Measurements from ENCODE around the gene FAR1.

DNA sequence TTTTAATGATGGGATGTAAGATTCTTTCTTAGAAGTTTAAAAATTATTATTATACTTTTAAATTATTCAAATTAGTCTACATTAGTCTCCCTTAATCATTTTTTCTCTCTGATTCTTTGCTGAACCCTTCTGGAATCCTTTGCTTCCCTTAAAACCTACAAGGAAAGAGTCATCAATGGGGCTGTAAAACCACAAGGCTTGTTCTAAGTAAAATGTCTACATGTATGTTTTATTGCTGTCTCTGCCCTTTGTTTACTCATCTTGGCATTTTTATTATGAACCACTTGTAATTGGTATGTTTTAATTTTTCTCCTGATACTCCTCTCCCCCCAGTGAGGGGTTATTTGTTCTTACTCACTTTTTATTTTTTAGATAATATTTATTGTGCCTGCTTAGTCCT is 27.4 kb downstream of the FAR1 start:
- TF ChIP-seq POLR2A (IDR thresholded peaks at IDR 0.05; ENCODE audit: low read depth, low read length) (no peak), POLR2AphosphoS5 (IDR thresholded peaks at IDR 0.05; ENCODE audit: low read depth, low read length) (no peak), TAF1 (IDR thresholded peaks at IDR 0.05; ENCODE audit: borderline replicate concordance, low read depth, low read length) (no peak)
